Gastrocnemius medialis (tissue), 4 donors: ENCODE data around the gene KCND3.

Source experiments
- POLR2A ChIP-seq, 2 donors: fragments of 450-650 bp; IDR thresholded peaks; one replicate each; pipeline ENCODE4 v1.6.1; 2017; ENCODE audit warnings: antibody characterized with exemption in 2 of 2, mild to moderate bottlenecking in 2 of 2, moderate library complexity in 2 of 2
- TF ChIP-seq, protein P1 (sequence below), 5 experiments: fragments of 450-650 bp in 3 of 5; fragments of 200-600 bp in 2 of 5; sonication (generic) in 2 of 5; IDR thresholded peaks in 4 of 5; conservative IDR thresholded peaks in 1 of 5; 1 replicate in 4 of 5; 2 replicates in 1 of 5; pipeline ENCODE4 v1.5.1; 2016 to 2019; ENCODE audit warnings: antibody characterized with exemption in 5 of 5, mild to moderate bottlenecking in 3 of 5, moderate library complexity in 3 of 5

DNA sequence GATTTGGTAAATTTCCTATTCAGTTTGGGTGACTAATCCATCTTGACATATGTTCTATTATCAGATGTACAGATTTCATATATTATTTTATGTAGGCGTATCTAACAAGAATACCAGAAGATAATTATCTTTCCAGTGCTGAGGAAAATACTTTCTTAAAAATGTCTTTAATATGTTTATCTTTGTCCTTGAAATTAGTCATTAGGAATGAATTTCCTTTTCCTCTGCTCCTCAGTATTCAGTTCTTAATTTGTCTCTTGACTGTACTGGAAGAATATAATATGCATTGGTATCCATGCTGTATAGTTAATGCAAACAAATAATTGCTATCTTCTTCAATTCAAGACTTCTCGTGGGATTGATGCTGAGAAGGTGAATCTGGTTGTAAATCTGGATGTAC is 227.1 kb downstream of the KCND3 start:
- TF ChIP-seq, protein P1, sequence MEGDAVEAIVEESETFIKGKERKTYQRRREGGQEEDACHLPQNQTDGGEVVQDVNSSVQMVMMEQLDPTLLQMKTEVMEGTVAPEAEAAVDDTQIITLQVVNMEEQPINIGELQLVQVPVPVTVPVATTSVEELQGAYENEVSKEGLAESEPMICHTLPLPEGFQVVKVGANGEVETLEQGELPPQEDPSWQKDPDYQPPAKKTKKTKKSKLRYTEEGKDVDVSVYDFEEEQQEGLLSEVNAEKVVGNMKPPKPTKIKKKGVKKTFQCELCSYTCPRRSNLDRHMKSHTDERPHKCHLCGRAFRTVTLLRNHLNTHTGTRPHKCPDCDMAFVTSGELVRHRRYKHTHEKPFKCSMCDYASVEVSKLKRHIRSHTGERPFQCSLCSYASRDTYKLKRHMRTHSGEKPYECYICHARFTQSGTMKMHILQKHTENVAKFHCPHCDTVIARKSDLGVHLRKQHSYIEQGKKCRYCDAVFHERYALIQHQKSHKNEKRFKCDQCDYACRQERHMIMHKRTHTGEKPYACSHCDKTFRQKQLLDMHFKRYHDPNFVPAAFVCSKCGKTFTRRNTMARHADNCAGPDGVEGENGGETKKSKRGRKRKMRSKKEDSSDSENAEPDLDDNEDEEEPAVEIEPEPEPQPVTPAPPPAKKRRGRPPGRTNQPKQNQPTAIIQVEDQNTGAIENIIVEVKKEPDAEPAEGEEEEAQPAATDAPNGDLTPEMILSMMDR (IDR thresholded peaks at IDR 0.05 in 4 of 5, conservative IDR thresholded peaks at IDR 0.05 in 1 of 5), result no peak
- no peak for TF ChIP-seq POLR2A (IDR thresholded peaks at IDR 0.05)
